ENCODE measurements around the gene CDRT4.

The CDRT4 gene

DNA sequence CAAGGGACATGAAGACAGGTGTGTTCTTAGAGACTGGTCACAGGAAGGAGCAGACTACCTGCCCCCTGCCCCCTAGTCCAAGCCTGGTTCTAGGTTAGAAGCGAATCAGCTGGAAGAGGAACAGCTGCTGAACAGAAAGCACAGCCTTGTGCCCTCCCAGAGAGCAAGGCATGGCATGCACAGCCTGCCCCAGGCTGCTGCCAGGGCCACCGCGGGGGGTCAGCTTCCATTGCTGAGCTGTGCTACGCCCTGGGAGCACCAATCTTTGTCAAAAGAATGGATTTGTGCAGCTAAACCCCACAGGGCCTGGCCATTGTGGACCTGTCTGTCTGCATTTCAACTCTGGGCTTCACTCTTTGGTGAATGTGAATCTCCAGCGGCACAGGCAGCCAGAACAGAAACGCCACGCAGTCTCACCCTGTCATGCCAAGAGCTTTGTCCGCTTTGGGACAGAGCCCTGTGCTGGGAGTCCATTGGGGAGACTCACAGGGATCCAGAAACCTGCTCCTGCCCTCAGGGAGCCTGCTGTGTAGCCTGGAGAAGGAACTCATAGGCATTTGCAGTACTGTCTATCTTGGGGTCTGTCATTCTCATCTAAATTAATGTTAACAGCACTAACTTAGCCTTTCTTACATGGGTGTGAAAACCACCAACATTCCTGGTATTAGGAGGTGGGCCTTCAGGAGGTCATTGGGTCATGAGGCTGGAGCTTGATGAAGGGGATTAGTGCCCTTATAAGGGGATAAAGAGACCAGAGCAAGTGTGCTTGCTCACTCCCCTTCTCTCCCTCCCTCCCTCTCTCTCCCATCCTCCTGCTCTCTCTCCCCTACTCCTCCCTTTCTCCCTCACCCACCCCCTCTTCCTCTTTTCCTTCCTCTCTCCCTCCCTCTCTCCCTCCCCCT is 25.6 kb upstream of the CDRT4 start:
- DNase-seq (ENCODE audit: low spot score) = no peak

DNA sequence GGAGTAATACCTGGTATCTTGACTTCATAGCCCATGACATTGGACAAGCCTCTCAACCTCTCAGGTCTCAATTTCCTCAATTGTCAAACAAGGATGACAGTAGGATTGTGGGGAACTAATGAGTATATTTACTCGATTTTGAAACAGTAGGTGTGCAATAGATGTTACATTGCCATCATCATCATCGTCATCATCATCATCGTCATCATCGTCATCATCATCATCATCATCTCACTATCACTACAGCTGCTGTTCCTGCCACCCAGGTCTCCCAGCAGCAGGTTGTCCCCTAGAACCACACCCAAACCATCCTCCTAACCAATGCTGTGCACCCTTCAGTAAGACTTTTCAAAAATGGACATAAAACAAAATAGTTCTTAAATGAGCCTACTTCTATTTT is 24.8 kb upstream of the CDRT4 start:
- no peak for DNase-seq (ENCODE audit: low spot score)

DNA sequence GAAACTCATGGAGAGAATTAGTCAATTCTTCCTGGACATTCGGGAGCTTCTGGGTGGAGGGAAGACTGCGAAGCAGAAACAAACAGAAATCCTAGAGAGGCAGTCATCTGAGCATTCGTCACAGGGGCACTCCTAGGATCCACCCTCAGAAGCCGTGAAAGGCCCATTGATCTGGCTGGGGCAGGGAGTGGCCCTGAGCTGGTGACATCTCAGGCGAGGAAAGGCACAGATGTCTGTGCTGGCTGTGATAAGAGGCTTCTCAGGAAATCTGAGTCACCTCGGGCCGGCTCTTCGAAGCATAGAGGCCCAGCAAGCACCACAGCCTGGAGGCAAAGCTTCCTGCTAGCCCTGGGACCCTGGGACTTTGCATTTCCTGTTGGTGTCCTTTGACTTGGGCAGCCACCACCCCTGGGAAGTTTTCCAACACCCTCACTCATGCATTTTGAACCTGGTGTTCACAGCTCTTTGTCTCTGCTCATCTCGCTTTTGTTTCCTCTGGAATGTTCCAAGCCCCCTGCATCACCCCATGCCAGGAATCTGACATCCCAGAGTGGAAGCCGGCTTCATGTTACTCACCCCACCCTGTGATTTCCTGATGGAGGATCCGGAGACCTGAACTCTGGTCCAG is 23.3 kb upstream of the CDRT4 start:
- peak; percentile 92 for DNase-seq (ENCODE audit: low spot score)

DNA sequence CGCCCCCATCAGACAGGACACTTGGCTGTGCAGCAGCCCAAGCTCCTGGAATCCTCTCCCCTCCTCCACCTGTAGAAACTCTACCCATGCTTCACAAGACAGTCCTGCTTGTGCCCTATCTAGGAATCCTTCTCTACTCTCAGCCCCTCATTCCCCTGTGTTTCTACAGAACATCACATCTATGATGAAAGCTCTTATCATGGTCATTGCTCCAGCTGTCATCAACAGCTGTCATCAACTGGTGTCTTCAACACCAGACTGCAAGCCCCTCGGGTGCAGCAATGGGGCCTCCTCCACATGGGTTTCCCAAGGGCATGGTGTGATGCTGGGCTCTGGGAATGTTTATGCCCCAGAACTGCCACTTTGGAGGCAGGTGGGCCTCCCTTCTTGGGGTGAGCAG is 21.1 kb upstream of the CDRT4 start:
- no peak for DNase-seq (ENCODE audit: low spot score)

DNA sequence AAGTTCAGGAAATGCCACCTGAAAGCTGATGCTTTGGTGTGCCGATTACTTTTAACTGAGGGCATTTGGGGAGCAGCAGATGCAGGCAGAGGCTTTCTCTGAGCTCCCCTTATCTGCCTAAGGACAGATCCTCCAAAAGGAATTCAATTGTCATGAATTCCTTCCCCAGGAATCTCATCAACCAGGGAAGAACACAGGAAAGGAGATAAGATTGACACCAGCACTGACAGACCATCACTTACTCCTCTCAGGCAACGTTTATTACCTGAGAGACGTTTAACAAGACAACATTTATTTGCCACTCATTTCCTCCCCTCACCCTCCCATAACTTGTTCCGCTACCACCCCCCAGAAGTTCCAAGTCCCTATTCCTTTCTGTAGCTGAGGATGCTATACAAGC is 17.6 kb upstream of the CDRT4 start:
- no peak for DNase-seq (ENCODE audit: low spot score)

DNA sequence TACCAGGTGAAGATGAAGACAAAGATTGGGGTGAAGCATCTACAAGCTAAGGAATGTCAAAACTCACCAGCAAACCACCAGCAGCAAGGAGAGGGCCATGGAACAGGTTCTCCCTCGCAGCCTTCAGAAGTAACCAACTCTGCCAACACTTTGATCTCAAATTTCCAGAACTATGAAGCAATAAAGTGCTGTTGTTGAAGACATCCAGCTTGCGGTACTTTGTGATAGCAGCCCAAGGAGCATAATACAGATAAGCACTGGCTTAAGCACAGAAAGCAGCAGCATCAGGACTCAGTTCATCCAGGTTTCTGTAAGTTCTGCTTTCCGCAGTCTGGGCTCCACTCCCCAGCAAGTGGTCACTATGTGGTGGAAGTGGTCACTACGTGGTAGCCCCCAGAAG is 16.0 kb upstream of the CDRT4 start:
- DNase-seq (ENCODE audit: low spot score) = no peak

DNA sequence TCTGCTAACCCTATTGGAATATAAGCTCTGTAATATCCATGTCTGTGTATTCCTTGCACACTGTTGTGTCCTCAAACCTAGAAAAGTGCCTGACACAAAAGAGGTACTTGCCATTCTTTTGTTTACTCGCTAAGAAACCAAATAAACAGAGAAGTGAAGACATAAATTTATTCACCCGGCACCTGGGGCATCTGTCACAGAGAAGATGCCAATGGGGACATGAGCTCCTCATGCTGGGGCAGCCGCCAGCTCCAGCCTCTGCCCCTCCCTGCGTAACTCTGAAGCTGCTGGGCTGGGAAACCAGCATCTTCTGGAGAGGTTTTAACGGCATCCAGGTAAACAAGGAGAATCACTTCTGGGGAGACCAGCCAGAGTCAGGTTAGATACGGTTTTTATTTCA is 15.1 kb upstream of the CDRT4 start:
- DNase-seq (ENCODE audit: low spot score) = no peak

DNA sequence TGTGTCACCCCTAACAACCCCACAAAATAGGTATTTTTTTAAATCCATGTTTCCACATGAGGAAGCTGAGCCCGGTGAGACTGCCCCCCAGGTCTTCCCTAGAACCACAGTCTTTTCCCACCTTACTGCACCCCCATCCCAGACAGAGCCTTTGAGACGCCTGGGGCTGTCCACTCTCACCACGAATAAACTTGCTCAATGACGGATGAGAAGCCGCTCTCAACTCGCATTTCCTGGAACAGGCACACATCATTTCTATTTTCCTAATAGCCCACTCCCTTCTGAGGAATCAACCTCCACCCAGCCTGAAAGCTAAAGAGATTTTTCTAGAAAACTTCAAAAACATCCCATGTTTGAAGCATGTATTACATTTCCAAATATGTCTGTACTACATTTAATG is 14.1 kb upstream of the CDRT4 start:
- DNase-seq (ENCODE audit: low spot score) = no peak

DNA sequence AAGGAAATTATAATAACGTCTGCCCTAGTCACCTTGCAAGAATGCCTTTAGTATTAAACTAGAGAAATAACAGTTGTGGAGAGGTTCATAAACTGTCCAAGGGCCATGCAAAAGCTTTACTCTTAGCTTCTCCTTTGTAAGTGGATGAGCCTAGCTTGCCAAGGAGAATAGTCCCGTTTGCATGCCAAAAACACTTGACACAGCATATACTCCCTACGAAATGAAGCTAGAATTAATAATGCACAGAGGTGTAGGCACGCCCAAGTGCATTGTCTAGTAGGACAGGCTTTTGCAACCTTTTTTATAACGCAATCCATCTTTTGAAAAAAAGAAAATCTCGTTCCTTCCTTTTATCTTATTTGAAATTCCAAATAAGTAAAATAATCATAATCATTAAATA is 12.8 kb upstream of the CDRT4 start:
- DNase-seq (ENCODE audit: low spot score) = no peak

DNA sequence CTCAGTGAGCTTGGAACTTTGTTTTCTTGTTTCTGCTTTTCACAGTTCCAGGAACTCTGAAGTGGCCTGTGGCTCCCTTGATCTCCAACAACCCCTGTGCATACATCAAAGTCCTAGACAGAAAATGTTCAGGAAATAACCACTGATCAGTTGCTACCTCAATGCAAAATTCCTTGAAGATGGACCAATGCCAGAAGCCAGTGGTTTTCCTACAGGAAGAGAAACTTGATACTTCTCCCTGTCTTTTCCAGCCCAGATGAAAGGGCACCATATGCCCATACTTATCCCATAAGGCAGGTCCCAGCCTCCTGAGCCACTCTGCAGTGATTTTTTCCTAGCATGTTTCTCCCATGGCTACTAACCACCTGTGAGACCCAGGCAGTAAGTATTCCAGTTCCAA is 12.3 kb upstream of the CDRT4 start:
- no peak for DNase-seq (ENCODE audit: low spot score)

DNA sequence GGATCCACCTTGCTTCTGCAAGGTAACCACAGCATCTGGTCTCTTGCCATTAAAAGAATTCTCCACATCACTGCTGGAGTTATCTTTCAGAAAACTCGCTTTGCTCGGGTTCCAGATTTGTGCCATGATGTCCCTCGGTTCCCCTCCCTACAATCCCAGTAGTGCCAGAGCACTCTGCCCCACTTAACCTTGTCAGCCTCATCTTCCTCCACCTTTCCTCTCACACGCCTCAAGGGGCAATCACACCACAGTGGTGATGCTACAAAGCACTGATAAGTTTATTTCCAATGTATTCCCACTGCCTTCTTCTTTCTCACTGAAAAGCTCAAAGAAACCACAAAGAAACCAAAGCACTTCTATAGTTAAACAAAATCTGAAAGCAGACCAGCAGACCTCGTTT is 11.4 kb upstream of the CDRT4 start:
- DNase-seq (ENCODE audit: low spot score) = no peak

DNA sequence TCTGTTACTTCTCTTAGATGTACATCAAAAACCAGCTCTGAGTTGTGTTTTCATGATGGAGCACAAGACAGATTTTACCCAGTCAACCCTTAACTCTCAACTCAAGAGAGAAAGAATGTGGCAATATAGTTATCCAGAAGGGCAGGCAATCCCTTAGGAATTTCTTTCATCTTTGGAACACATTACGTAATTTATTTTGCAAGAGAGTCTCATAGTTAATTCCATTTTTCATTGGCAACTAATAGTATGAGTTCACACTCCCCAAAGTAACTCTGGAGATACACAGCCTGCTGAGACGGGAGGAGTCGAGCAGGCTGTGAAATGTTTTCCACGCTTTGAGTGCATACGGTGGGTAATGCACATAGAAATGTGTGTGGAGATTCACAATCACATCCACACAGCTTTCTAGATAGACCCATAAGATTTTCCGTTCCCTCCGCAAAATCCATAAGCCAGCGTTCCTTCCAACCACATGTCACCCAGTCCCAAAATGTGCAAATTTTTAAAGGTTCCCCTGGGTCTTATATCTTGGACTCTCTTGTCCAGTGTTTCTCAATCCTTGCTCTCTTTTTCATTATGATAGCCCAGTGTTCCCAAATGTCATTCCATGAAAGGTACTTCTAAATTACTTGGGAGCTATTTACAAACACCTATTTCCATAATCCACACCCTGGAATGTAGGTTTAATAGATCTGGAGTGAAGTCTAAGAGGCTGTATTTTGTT is 8.4 kb upstream of the CDRT4 start:
- peak; percentile 67 for DNase-seq (ENCODE audit: low spot score)

DNA sequence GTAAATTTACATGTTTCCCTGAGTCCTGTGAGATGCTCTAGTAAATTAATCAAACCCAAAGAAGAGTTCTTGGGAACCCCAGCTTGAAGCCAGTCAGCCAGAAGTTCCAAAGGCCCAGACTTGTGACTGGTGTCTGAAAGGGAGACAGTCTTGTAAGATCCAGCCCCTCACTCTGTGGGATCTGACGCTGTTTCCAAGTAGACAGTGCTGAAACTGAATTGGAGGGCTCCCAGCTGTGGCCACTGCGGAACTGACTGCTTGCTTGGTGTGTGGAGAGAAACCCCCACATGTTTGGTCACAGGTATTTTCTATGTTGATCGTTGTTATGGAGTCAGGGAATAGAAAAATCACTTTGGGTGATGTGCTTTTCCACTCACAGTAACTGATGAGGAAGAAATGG is 5.5 kb upstream of the CDRT4 start:
- DNase-seq (ENCODE audit: low spot score) = no peak

DNA sequence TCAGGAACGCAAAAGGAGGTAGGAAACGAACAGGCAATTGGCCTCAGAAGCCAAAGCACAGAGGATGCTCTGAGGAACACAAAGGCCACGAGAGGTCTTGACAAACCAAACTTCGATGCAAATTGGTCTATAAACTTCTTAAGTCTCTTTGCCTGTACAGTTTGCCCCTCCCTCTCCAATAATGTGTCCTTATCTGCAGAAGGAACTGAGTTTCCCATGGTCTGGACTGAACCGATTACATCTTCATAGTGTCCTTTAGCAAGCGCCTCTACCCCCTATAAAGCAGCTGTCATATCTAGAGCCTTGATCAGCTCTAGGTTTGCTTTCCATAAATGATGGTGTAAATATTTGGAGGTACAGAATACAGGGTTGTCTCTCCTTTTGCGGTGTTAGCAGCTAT is 3.1 kb upstream of the CDRT4 start:
- DNase-seq (ENCODE audit: low spot score) = no peak

DNA sequence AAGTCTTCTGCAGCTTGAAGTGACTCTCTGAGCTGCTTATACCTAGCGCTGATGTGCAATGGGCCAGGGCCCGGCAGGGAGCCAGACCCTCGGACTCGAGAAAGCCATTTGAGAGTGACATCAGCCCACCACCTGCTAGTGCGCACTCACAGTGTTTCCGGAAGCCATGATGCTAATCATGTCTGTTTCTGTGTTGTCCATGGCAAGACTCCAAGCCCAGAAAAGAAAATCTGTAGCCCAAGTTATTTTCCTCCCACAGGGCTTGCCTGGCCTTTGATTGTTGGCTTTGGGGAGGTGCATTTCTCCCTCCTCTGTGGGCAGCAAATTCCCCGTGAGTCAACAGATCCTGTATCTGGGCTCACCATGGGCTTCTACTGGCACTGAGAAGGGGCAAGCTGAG is 1.8 kb upstream of the CDRT4 start:
- no peak for DNase-seq (ENCODE audit: low spot score)

DNA sequence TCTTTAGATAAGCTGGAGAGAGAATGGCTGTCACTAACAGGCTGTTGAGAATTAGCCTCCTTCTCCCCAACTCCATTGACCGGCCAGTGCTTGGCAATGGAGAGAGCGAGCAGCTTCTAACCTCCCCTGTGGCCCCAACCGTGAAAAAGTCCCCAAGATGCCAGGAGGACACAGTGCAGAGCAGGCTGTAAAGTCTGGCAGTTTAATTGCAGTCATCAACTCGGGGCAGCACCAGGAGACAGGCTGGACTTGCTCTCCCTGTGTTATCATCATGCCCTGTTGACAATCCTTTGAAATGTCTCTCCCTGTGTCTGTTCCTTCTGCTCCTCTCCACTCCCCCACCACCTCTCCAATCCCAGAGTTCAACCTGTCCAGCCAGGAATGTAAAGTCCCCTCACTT is 705 bp upstream of the CDRT4 start:
- no peak for DNase-seq (ENCODE audit: low spot score)

DNA sequence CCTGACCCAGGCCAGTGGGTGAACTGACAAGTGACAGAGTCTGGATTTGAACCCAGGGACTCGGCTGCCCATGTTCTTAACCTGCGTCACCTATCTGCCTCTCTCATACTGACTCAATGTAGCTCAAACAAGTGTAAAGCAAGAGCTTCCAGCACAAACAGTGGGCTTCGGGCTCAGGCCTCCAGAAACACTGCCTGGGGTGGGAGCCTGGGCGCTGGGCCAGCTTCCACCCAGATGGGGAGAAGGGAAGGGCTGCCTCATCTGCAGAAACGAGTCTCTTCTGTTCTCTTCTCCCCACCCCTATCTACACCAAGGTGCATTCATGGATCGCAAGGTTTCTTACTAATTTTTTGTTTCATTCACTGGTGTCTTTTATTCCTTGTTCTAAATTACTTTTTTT is 1.3 kb downstream of the CDRT4 start:
- no peak for DNase-seq (ENCODE audit: low spot score)

DNA sequence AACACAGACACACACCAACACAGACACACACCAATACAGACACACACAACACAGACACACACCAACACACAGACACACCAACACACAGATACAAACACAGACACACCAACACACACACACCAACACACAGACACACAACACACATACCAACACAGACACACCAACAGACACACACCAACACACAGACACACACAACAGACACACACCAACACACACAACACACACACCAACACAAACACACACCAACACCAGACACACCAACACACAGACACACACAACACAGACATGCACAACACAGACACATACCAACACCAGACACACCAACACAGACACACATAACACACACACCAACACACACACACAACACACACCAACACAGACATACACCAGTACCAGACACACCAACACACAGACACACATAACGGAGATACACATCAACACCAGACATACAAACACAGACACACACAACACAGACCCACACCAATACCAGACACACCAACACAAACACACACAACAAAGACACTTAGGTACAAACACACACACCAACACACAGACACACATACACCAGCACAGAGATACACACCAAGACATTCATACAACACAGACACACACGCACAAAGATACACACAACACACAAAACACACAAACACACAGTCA is 2.2 kb downstream of the CDRT4 start:
- no peak for DNase-seq (ENCODE audit: low spot score)

DNA sequence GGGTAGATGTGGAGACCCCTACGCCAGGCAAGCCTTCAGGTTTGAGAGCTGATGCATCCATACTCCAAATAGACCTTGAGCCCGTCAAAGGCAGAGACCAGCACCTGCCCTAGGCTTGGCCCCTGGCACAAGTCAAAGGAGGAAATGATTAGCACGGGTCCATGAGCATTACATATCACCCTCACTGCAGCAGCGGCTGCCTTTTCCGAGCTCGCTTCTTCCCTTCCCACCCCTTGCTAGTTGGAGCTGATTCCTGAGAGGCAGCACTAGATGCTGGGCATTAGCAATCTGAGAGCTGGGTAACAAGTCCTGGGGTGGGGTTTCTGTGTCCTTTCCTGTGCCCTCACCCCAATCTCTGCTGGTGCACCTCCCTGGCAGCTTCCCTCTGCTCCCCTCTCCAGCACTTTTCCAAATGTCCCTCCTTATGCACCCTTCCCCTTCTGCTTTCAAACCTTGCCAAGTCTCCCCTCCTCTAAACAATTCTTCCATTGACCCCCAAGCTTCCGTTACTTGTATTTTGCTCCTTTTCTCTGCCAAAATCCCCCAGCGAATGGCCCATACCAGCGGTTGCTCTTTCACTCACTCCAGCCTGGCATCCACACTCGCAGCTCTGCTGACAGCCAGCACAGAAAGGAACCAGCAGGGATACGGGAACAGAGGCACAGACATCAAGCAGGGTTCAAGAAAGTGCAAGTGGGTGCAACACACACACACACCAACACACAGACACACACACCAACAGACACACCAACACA is 3.0 kb downstream of the CDRT4 start:
- DNase-seq (ENCODE audit: low spot score) = peak; percentile 25

DNA sequence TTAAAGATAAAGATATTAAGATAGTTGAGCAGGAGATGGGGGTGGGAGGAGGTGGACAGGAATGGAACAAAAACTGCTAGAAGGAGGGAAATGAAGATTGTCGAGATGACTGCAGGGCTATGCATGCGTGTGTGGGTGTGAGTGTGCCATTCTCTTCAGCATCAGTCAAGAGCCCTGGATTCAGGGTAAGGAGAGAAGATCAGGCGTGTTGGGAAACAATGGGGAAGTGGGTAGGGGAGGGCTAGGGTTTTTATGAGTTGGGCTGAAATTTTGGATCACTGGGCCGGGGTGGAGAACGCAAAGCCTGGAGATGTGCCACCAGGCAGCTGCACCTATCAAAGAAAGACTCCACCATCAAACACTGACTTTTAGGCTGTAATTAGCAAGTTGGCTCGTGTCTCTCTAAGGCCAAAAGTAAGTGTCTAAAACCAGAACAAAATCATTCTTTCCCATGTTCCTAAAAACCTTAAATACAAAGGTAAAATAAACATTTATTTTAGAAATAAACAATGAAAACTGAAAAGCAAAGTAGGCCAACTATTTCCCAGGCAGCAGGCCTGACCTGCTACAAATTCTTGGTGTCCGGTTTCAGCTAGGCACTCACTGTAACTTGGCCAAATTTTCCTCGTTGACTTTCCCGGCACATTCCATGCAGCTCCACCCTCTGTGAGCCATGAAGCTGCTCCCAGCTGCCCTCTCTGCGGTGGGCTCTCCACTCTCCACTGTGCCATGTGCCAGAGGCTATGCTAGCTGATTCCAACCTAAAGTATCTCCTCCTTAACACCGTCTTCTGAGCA is 4.2 kb downstream of the CDRT4 start:
- DNase-seq (ENCODE audit: low spot score) = peak; percentile 89

DNA sequence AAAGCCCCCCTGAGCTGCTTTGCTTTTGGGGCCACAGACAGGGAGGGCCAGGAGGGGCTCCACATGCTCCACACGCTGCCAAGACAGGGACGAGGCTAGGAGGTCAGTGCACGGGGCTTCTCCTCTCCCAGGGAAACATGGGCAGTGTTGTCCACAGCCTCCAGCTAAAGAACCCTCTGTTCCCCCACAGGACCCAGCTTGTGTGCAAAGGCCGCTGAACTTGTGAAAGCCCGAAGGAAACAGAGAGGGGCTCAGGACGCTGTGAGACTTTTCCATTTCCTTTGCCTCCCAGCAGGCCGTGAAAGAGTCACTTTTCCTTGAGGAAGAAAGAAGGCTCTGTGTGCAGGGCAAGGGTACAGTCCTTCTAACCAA is 9.7 kb downstream of the CDRT4 start:
- DNase-seq (ENCODE audit: low spot score) = no peak
